GM12872 (cell line): Measurements from ENCODE around the gene SCRN2.

Experiments used
- CTCF ChIP-seq: IDR thresholded peaks from 3 replicates; pipeline ENCODE4 v1.5.1; 2011; ENCODE audit warnings: low read depth, mild to moderate bottlenecking, low read length, moderate library complexity; ENCODE audit not compliant: insufficient read depth

Gene SCRN2

GRCh38 chr17:47810901-47811635, 30.0 kb downstream of the SCRN2 start:
- TF ChIP-seq CTCF = no peak

GRCh38 chr17:47810200-47810821, 30.8 kb downstream of the SCRN2 start:
- no peak for TF ChIP-seq CTCF

- no peak for TF ChIP-seq CTCF
These were observed 32.1 kb downstream of the SCRN2 start for GRCh38 chr17:47808830-47809480.

- TF ChIP-seq CTCF = no peak
These were observed 32.8 kb downstream of the SCRN2 start for GRCh38 chr17:47808036-47808829.

- TF ChIP-seq CTCF = no peak
These were observed 33.7 kb downstream of the SCRN2 start for GRCh38 chr17:47807421-47807820.

- TF ChIP-seq CTCF = no peak
These were observed 34.2 kb downstream of the SCRN2 start for GRCh38 chr17:47806913-47807255.
